Epithelial cell of esophagus (primary cell): ENCODE data around the gene OR2L2.

Experiments used
- DNase-seq: peaks from one replicate; pipeline ENCODE4 v3.0.0; 2010; ENCODE audit warnings: low read depth
- H3K4me3 ChIP-seq: 2 replicates; pipeline ENCODE4 v1.5.1; 2011; ENCODE audit warnings: mild to moderate bottlenecking, low read length, control low read depth
- TF ChIP-seq, protein P1 (sequence below): IDR thresholded peaks from 2 replicates; pipeline ENCODE4 v1.5.1; 2011; ENCODE audit warnings: low read depth, mild to moderate bottlenecking, low read length, control low read depth, inconsistent platforms; ENCODE audit not compliant: insufficient read depth; ENCODE audit errors: missing control alignments

OR2L2 gene

DNA sequence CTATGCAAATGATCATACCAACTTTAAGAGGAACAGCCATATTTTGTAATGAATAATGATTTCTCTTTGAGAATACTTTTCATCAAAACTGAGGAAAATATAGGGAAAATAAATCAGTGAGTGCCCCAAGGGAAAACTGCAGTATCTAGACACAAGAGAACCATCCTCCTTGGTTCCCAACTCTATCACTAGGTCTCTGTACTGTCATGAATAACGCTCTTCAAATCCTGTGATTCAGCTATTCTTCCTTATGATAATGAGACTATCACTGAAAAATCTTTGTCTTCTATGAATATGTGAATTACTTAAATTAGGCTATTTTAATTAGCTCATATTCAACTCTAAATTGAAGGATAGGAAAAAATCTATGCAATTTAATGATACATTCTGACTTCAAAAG is 14.1 kb upstream of the OR2L2 start:
- H3K4me3 ChIP-seq, result no peak overlapping the region
- TF ChIP-seq, protein P1, sequence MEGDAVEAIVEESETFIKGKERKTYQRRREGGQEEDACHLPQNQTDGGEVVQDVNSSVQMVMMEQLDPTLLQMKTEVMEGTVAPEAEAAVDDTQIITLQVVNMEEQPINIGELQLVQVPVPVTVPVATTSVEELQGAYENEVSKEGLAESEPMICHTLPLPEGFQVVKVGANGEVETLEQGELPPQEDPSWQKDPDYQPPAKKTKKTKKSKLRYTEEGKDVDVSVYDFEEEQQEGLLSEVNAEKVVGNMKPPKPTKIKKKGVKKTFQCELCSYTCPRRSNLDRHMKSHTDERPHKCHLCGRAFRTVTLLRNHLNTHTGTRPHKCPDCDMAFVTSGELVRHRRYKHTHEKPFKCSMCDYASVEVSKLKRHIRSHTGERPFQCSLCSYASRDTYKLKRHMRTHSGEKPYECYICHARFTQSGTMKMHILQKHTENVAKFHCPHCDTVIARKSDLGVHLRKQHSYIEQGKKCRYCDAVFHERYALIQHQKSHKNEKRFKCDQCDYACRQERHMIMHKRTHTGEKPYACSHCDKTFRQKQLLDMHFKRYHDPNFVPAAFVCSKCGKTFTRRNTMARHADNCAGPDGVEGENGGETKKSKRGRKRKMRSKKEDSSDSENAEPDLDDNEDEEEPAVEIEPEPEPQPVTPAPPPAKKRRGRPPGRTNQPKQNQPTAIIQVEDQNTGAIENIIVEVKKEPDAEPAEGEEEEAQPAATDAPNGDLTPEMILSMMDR, result no peak
- DNase-seq, result no peak

DNA sequence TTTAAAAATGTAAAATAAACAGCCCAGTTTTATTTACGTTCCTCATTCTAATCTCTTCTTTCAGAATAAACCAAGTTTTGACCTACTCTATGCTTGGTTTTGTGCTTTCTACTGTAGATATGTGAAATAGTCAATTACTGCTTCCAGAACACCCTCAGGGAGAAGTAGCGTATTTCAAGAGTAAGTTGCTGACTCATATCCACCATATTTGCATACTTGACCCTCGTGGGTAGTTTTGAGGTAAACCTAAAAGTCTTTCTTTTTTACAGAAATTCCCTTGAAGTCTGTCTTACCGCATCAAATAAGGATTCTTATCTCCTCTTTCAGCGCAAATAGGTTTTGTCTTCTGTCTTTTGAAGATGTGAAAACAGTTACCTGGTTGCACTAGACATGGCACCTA is 15.3 kb downstream of the OR2L2 start:
- TF ChIP-seq, protein P1, result no peak
- H3K4me3 ChIP-seq, result no peak overlapping the region
- DNase-seq, result no peak

DNA sequence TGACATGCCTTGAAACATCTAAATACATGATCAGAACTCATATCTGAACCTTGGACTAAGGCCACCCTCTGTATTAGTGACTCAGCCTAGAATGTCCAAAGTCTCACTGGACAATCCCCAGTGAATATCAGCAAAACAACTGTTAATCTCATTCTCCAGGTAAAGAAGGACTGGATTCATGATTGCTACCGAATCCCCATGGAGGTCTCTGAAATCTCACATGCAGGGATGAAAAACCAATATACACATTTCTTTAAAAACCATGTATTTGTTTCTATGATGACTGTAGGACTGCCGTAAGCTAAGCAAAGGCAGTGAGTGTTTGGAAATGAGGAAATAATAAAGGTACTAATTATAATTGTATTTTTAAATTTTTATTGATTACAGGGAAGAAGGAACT is 16.7 kb downstream of the OR2L2 start, which contains the start of gene OR2L3:
OR2L3 (plus strand) TSS at position 301 of the 400 bp plus-strand sequence. CDS start 13,846 bp downstream, outside the sequence.
- no peak within 1 kb of the TSS for H3K4me3 ChIP-seq
- TF ChIP-seq, protein P1, result no peak
- DNase-seq, result no peak

DNA sequence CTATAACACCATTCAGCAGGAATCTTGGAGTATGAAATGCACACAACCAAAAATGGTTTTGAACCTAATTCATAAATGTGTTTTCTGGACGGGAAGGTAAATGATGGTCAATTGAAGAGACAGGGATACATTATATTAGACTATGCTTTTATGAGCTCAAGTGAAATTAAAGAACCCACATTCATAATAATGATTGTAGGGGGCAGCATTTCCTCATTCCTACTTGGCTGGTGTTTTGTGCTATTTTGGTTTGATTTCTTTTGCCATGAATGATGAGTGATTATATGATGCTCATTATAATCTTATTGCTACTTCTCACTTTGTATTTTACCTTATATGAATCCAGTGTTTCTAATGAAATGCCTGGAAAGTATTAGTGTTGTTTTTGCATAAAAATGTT is 17.1 kb downstream of the OR2L2 start:
- no peak overlapping the region for H3K4me3 ChIP-seq
- TF ChIP-seq, protein P1, result no peak
- no peak for DNase-seq

DNA sequence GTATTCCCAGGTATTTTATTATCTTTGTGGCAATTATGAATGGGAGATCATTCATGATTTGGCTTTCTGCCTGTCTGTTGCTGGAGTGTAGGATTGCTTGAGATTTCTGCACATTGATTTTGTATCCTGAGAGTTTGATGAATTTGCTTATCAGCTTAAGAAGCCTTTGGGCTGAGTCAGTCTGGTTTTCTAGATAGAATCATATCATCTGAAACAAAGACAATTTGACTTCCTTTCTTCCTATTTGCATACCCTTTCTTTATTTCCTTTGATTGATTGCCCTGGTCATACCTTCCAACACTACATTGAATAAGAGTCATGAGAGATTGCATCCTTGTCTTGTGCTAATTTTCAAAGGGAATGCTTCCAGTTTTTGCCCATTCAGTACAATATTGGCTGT is 24.8 kb downstream of the OR2L2 start:
- TF ChIP-seq, protein P1, result no peak
- no peak for DNase-seq
- no peak overlapping the region for H3K4me3 ChIP-seq

DNA sequence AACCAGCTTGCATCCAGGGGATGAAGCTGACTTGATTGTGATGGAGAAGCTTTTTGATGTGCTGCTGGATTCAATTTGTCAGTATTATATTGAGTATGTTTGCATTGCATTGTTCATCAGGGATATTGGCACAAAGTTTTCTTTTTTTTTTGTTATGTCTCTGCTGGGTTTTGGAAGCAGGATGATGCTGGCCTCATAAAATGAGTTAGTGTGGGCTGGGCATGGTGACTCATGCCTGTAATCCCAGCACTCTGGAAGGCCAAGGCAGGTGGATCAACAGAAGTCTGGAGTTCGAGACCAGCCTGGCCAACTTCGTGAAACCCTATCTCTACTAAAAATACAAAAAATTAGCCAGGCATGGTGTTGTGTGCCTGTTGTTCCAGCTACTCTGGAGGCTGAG is 25.4 kb downstream of the OR2L2 start:
- TF ChIP-seq, protein P1, result no peak
- DNase-seq, result no peak
- no peak overlapping the region for H3K4me3 ChIP-seq

DNA sequence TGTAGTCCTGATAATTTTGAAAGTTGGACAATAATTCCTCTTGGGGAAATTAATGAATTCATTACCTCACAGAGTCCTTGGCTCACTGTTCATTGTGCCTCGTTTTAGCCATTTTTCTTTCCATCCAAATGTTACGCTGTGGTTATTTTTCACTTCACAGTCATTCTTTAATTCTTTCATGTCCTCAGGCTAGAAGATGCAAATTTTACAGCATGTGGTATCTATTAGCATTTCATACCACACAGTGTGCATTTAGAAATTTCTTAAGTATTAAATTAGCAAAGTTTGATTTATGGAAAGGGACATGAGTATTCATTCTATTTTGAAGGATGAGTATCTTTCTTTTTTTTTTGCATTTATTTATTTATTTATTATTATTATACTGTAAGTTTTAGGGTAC is 35.2 kb downstream of the OR2L2 start:
- TF ChIP-seq, protein P1, result no peak
- no peak overlapping the region for H3K4me3 ChIP-seq
- no peak for DNase-seq
